CD8-positive, alpha-beta memory T cell (primary cell): ENCODE results near the gene PTTG2. TPM values are rescaled to one million over a fixed set of nuclear protein-coding genes. Genes with fewer than 3 reads are reported as not detected.

ENCODE experiments used
- CTCF ChIA-PET: fragments of 350-600 bp; sonication (Branson Sonifier 250); formaldehyde crosslinking; loops from one replicate; lab custom pipeline; 2021; ENCODE audit warnings: antibody characterized with exemption; lab: Charles Lee
- POLR2A ChIA-PET: fragments of 350-600 bp; sonication (Branson Sonifier 250); formaldehyde crosslinking; loops from one replicate; lab custom pipeline; 2021; ENCODE audit warnings: antibody characterized with exemption; lab: Charles Lee
- DNase-seq, 5 donors: peaks; one replicate each; pipeline versions ENCODE4 v3.0.0 to v3.0.0-alpha.2; 2020 to 2022; ENCODE audit warnings: mixed read lengths in 1 of 5
- H3K27ac ChIP-seq: one replicate; pipeline ENCODE4 v1.7.0; 2013; ENCODE audit warnings: low read depth, mild to moderate bottlenecking, low read length, moderate library complexity
- H3K27me3 ChIP-seq: 2 replicates; pipeline ENCODE4 v1.7.0; 2013; ENCODE audit warnings: low read length, mild to moderate bottlenecking; ENCODE audit not compliant: insufficient read depth, poor library complexity, severe bottlenecking
- H3K36me3 ChIP-seq: 2 replicates; pipeline ENCODE4 v1.7.0; 2013; ENCODE audit warnings: mild to moderate bottlenecking, low read length, moderate library complexity; ENCODE audit not compliant: insufficient read depth
- H3K4me1 ChIP-seq: 2 replicates; pipeline ENCODE4 v1.7.0; 2013; ENCODE audit warnings: mild to moderate bottlenecking, low read length, moderate library complexity; ENCODE audit not compliant: insufficient read depth
- H3K4me3 ChIP-seq: 2 replicates; pipeline ENCODE4 v1.7.0; 2013; ENCODE audit warnings: mild to moderate bottlenecking, low read length
- H3K9me3 ChIP-seq: 2 replicates; pipeline ENCODE4 v1.7.0; 2013; ENCODE audit warnings: mild to moderate bottlenecking, low read length
- H3K27ac Mint-ChIP-seq, 8 donors: one replicate each; pipeline ENCODE4 v1.8.0; 2020 to 2021; ENCODE audit warnings: mixed read lengths in 8 of 8, mild to moderate bottlenecking in 6 of 8, inconsistent platforms in 3 of 8, moderate library complexity in 3 of 8
- H3K27me3 Mint-ChIP-seq, 2 donors: one replicate each; pipeline ENCODE4 v1.8.0; 2020 to 2021; ENCODE audit warnings: mixed read lengths in 2 of 2, mild to moderate bottlenecking in 1 of 2, moderate library complexity in 1 of 2
- H3K36me3 Mint-ChIP-seq, 3 donors: one replicate each; pipeline ENCODE4 v1.8.0; 2020 to 2021; ENCODE audit warnings: mixed read lengths in 3 of 3, inconsistent platforms in 1 of 3, mild to moderate bottlenecking in 1 of 3
- H3K4me1 Mint-ChIP-seq, 3 donors: one replicate each; pipeline ENCODE4 v1.8.0; 2020 to 2021; ENCODE audit warnings: mixed read lengths in 3 of 3, inconsistent platforms in 1 of 3, mild to moderate bottlenecking in 1 of 3
- H3K4me3 Mint-ChIP-seq, 7 donors: one replicate each; pipeline ENCODE4 v1.8.0; 2020 to 2021; ENCODE audit warnings: mixed read lengths in 7 of 7, mild to moderate bottlenecking in 6 of 7, moderate library complexity in 4 of 7, inconsistent platforms in 2 of 7
- H3K9me3 Mint-ChIP-seq, 5 donors: one replicate each; pipeline ENCODE4 v1.8.0; 2020 to 2022; ENCODE audit warnings: mixed read lengths in 5 of 5, mild to moderate bottlenecking in 3 of 5, moderate library complexity in 2 of 5, inconsistent platforms in 1 of 5
- polyA plus RNA-seq: library from polyadenylated mRNA; unstranded; fragments of 300-500 nt; fragmentation: Illumina TruSeq; gene quantifications from one replicate; pipeline ENCODE4 v1.2.3, GENCODE V29; 2021
- total RNA-seq, 2 experiments: library from RNA; stranded (reverse); gene quantifications; one replicate each; pipeline ENCODE4 v1.2.3, GENCODE V29; 2021

Gene PTTG2
- total and polyA plus RNA-seq, 3 experiments from 2014 or later, result 0.55 TPM; not detected in 2

- no peaks in the 10 kb centered on the region for H3K27me3 ChIP-seq
- peaks cover 12 to 26% (median 13%) of the 10 kb centered on the region in 3 donors for H3K36me3 Mint-ChIP-seq
- no peaks in the 10 kb centered on the region for H3K36me3 ChIP-seq
- H3K4me3 ChIP-seq, result no peak overlapping the region
- H3K9me3 ChIP-seq, result no peaks in the 10 kb centered on the region
- peaks cover 33 to 41% (median 40%) of the 10 kb centered on the region in 3 donors for H3K4me1 Mint-ChIP-seq
- DNase-seq, result no peak
- H3K4me1 ChIP-seq, result peaks cover 19% of the 10 kb centered on the region
- no peaks in the 10 kb centered on the region for H3K27me3 Mint-ChIP-seq
- no peaks in the 10 kb centered on the region for H3K9me3 Mint-ChIP-seq
- POLR2A ChIA-PET, result no interaction called here
- no peak overlapping the region for H3K27ac ChIP-seq
- peak overlapping the region in 3 of 8 donors; percentile 4 to 44 (median 40) for H3K27ac Mint-ChIP-seq
- CTCF ChIA-PET, result interaction anchor here (0.7 to 1.1 kb wide), 2 partner anchors 18 to 32 kb away, joined by 3 to 4 read pairs; no protein-coding TSS in a partner anchor
- peak overlapping the region in 1 of 7 donors; percentile 25 for H3K4me3 Mint-ChIP-seq
Observed at GRCh38 chr4:37928426-37929416, 31.5 kb upstream of the PTTG2 start.

- H3K27me3 ChIP-seq, result no peaks in the 10 kb centered on the region
- no peak overlapping the region for H3K4me3 ChIP-seq
- H3K36me3 ChIP-seq, result no peaks in the 10 kb centered on the region
- Mint-ChIP-seq H3K27ac (no peak overlapping the region), H3K27me3 (no peaks in the 10 kb centered on the region), H3K4me1 (peaks cover 11 to 15% (median 13%) of the 10 kb centered on the region in 3 donors), H3K4me3 (no peak overlapping the region), H3K36me3 (peaks cover 12 to 28% (median 19%) of the 10 kb centered on the region in 3 donors), H3K9me3 (peaks cover 0 to 3% (median 1%) of the 10 kb centered on the region in 5 donors)
- no peaks in the 10 kb centered on the region for H3K9me3 ChIP-seq
- no peak for DNase-seq
- CTCF ChIA-PET, result no interaction called here
- H3K27ac ChIP-seq, result no peak overlapping the region
- POLR2A ChIA-PET, result no interaction called here
- H3K4me1 ChIP-seq, result peaks cover 5% of the 10 kb centered on the region
Observed at GRCh38 chr4:37934096-37934495, 26.1 kb upstream of the PTTG2 start.

GRCh38 chr4:37934609-37935008, 25.6 kb upstream of the PTTG2 start:
- no peak for DNase-seq
- Mint-ChIP-seq H3K4me1 (peaks cover 7 to 10% (median 10%) of the 10 kb centered on the region in 3 donors), H3K9me3 (peaks cover 0 to 3% (median 2%) of the 10 kb centered on the region in 5 donors), H3K27me3 (no peaks in the 10 kb centered on the region), H3K27ac (no peak overlapping the region), H3K36me3 (peaks cover 16 to 27% (median 19%) of the 10 kb centered on the region in 3 donors), H3K4me3 (no peak overlapping the region)
- no peaks in the 10 kb centered on the region for H3K27me3 ChIP-seq
- ChIA-PET POLR2A (no interaction called here), CTCF (no interaction called here)
- H3K4me3 ChIP-seq, result no peak overlapping the region
- no peaks in the 10 kb centered on the region for H3K36me3 ChIP-seq
- peaks cover under 1% of the 10 kb centered on the region for H3K4me1 ChIP-seq
- no peaks in the 10 kb centered on the region for H3K9me3 ChIP-seq
- H3K27ac ChIP-seq, result no peak overlapping the region

GRCh38 chr4:37935026-37935425, 25.2 kb upstream of the PTTG2 start:
- Mint-ChIP-seq H3K4me3 (no peak overlapping the region), H3K27ac (no peak overlapping the region), H3K9me3 (peaks cover 0 to 3% (median 2%) of the 10 kb centered on the region in 5 donors), H3K27me3 (no peaks in the 10 kb centered on the region), H3K4me1 (peaks cover 3 to 6% (median 6%) of the 10 kb centered on the region in 3 donors), H3K36me3 (peaks cover 16 to 23% (median 18%) of the 10 kb centered on the region in 3 donors)
- Histone ChIP-seq H3K27ac (no peak overlapping the region), H3K9me3 (no peaks in the 10 kb centered on the region), H3K27me3 (no peaks in the 10 kb centered on the region), H3K4me3 (no peak overlapping the region), H3K4me1 (no peaks in the 10 kb centered on the region), H3K36me3 (no peaks in the 10 kb centered on the region)
- POLR2A ChIA-PET, result no interaction called here
- no peak for DNase-seq
- CTCF ChIA-PET, result interaction anchor here (0.8 kb wide), 1 partner anchor 43 kb away, joined by 3 read pairs; no protein-coding TSS in a partner anchor

- no peaks in the 10 kb centered on the region for H3K36me3 ChIP-seq
- H3K4me1 ChIP-seq, result no peaks in the 10 kb centered on the region
- DNase-seq, result no peak
- Mint-ChIP-seq H3K4me3 (no peak overlapping the region), H3K36me3 (peaks cover 15 to 17% (median 16%) of the 10 kb centered on the region in 3 donors), H3K9me3 (peaks cover 0 to 3% (median 2%) of the 10 kb centered on the region in 5 donors), H3K27ac (no peak overlapping the region), H3K27me3 (peaks cover 0 to 1% of the 10 kb centered on the region in 2 donors), H3K4me1 (peaks cover 19 to 24% (median 23%) of the 10 kb centered on the region in 3 donors)
- no peak overlapping the region for H3K27ac ChIP-seq
- ChIA-PET POLR2A (no interaction called here), CTCF (no interaction called here)
- H3K4me3 ChIP-seq, result no peak overlapping the region
- H3K27me3 ChIP-seq, result no peaks in the 10 kb centered on the region
- no peaks in the 10 kb centered on the region for H3K9me3 ChIP-seq
Observed at GRCh38 chr4:37936889-37937498, 23.2 kb upstream of the PTTG2 start.

- H3K9me3 ChIP-seq, result no peaks in the 10 kb centered on the region
- DNase-seq, result no peak
- H3K4me3 ChIP-seq, result no peak overlapping the region
- H3K27me3 Mint-ChIP-seq, result peaks cover 0 to 1% of the 10 kb centered on the region in 2 donors
- H3K27me3 ChIP-seq, result no peaks in the 10 kb centered on the region
- H3K9me3 Mint-ChIP-seq, result peaks cover 0 to 3% (median 2%) of the 10 kb centered on the region in 5 donors
- H3K4me1 Mint-ChIP-seq, result peaks cover 26 to 28% (median 28%) of the 10 kb centered on the region in 3 donors
- ChIA-PET CTCF (no interaction called here), POLR2A (no interaction called here)
- no peaks in the 10 kb centered on the region for H3K4me1 ChIP-seq
- no peak overlapping the region for H3K4me3 Mint-ChIP-seq
- no peak overlapping the region for H3K27ac ChIP-seq
- no peak overlapping the region for H3K27ac Mint-ChIP-seq
- H3K36me3 Mint-ChIP-seq, result peaks cover 12 to 17% (median 16%) of the 10 kb centered on the region in 3 donors
- H3K36me3 ChIP-seq, result no peaks in the 10 kb centered on the region
Observed at GRCh38 chr4:37938208-37938607, 22.0 kb upstream of the PTTG2 start.

- Histone ChIP-seq H3K27me3 (no peaks in the 10 kb centered on the region), H3K4me1 (no peaks in the 10 kb centered on the region), H3K36me3 (no peaks in the 10 kb centered on the region), H3K4me3 (no peak overlapping the region), H3K27ac (no peak overlapping the region), H3K9me3 (no peaks in the 10 kb centered on the region)
- peaks cover 40 to 56% (median 49%) of the 10 kb centered on the region in 3 donors for H3K4me1 Mint-ChIP-seq
- no peak for DNase-seq
- no peaks in the 10 kb centered on the region for H3K27me3 Mint-ChIP-seq
- H3K4me3 Mint-ChIP-seq, result no peak overlapping the region
- CTCF ChIA-PET, result no interaction called here
- H3K27ac Mint-ChIP-seq, result peak overlapping the region in 5 of 8 donors; percentile 2 to 46 (median 17)
- peaks cover 0 to 23% (median 11%) of the 10 kb centered on the region in 3 donors for H3K36me3 Mint-ChIP-seq
- POLR2A ChIA-PET, result no interaction called here
- no peaks in the 10 kb centered on the region for H3K9me3 Mint-ChIP-seq
Observed at GRCh38 chr4:37946503-37947179, 13.6 kb upstream of the PTTG2 start.
